Measurements from ENCODE around the gene MAPK1IP1L. TPM values are rescaled to one million over a fixed set of nuclear protein-coding genes. Genes with fewer than 3 reads are reported as not detected.

The MAPK1IP1L gene
- total and polyA plus RNA-seq, 2 of the 4 experiments (the other 2 are of a cell fraction), result 44.8 to 168 TPM

DNA sequence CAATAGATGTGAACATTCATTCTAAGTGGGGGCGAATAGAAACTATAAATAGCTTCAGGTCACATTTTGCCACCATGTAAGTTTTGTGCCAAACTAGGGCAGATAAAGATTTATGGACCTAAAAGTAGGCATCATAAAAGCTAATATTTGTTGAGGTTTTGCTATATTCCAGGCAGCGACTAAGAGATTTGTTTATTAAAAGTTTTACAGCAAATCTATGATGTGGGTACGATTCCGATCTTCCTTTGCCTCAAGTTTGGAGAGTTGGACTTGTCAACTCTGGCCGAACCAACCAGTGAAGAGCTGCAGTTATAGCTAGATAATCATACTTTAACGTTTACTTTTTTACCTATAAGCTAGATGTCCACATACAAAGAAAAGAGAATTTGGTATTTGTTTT is 1.6 kb downstream of the MAPK1IP1L start:
- Histone ChIP-seq H3K18ac (ENCODE audit: low read depth, low read length) (no peak overlapping the region), H3K79me1 (ENCODE audit: low read depth in 1 of 2, low read length in 2 of 2) (peaks cover 12 to 36% of the 10 kb centered on the region in 2 experiments), H3K9me3 (ENCODE audit: control insufficient read depth, insufficient read depth, low read length) (no peaks in the 10 kb centered on the region), H3K27ac (ENCODE audit: insufficient read depth, low read length) (no peak overlapping the region), H4K20me1 (ENCODE audit: insufficient read depth, low read length) (peaks cover 58% of the 10 kb centered on the region), H2AFZ (replicated peaks; ENCODE audit: low read length, poor library complexity) (no peak overlapping the region), H2BK20ac (ENCODE audit: low read depth, low read length) (no peak overlapping the region), H4K91ac (ENCODE audit: insufficient read depth, low read depth, low read length) (no peak overlapping the region), H4K8ac (ENCODE audit: low read depth in 2 of 2, low read length in 2 of 2) (no peak overlapping the region; a peak in 1 of 4 replicates), H2AK5ac (ENCODE audit: low read depth, low read length) (no peak overlapping the region), H3K9me1 (ENCODE audit: insufficient read depth, low read length) (no peaks in the 10 kb centered on the region), H2BK15ac (ENCODE audit: low read depth, low read length) (no peak overlapping the region), H3K56ac (ENCODE audit: extremely low read depth, insufficient read depth, low read length) (no peak overlapping the region), H2AK9ac (replicated peaks; ENCODE audit: low read depth, low read length, poor library complexity) (no peak overlapping the region), H3K36me3 (ENCODE audit: control insufficient read depth, insufficient read depth, low read length) (peaks cover 9% of the 10 kb centered on the region), H3K27me3 (ENCODE audit: control insufficient read depth, insufficient read depth, low read length) (no peaks in the 10 kb centered on the region), H3K9ac (ENCODE audit: low read depth, low read length) (peak overlapping the region; percentile 100; the same call in 1 of the 2 replicates), H2BK5ac (ENCODE audit: low read depth, low read length, poor library complexity, severe bottlenecking) (peak overlapping the region; percentile 92), H3K14ac (replicated peaks; ENCODE audit: low read depth, low read length) (0 out of 2 replicates have a peak overlapping the region, but pooled peaks have one; percentile 95), H2BK120ac (ENCODE audit: low read depth, low read length) (no peak overlapping the region), H3K4me1 (ENCODE audit: control insufficient read depth, insufficient read depth, low read length) (no peaks in the 10 kb centered on the region), H4K5ac (ENCODE audit: low read depth, low read length) (no peak overlapping the region), H3K4me3 (ENCODE audit: insufficient read depth, low read depth, low read length) (peak overlapping the region; percentile 79; the same call in 1 of the 2 replicates), H3K4me2 (ENCODE audit: low read depth, low read length) (peak overlapping the region; percentile 99), H3K23ac (ENCODE audit: low read depth, low read length) (peak overlapping the region; percentile 96; the same call in 1 of the 2 replicates), H3K4ac (ENCODE audit: low read depth, low read length) (no peak overlapping the region)
- intact Hi-C loops (cut with micrococcal nuclease) (no loop called here), in situ Hi-C loops (cut with MboI; ENCODE audit: low sequenced_read_pairs) (no loop called here), dilution Hi-C loops (cut with HindIII; ENCODE audit: low sequenced_read_pairs, unreplicated experiment) (no loop called here)
- POLR2A ChIA-PET (ENCODE audit: unreplicated experiment), result interaction anchor here (0.5 kb wide), 1 partner anchor 19 kb away, joined by 3 read pairs; no protein-coding TSS in a partner anchor
- DNase-seq (no peak), ATAC-seq (ENCODE audit: low read depth) (no peak)
- BruUV-seq (replicated peaks), result no TSS peak
- WGBS, 2 experiments (ENCODE audit: extremely low coverage in 2 of 2, insufficient read length in 1 of 2), result no CpG with 5 or more reads among the region's 6 CpGs
- CTCF ChIA-PET, result no interaction called here
- TF ChIP-seq CHD1 (IDR thresholded peaks at IDR 0.05; ENCODE audit: low read depth, low read length) (no peak), SMC3 (IDR thresholded peaks at IDR 0.05; ENCODE audit: low read depth, low read length) (no peak), MAFK (IDR thresholded peaks at IDR 0.05; ENCODE audit: low read depth, low read length) (no peak), RFX5 (IDR thresholded peaks at IDR 0.05; ENCODE audit: low read depth, low read length) (no peak), FOS (IDR thresholded peaks at IDR 0.05; ENCODE audit: low read depth, low read length) (no peak), NFE2L2 (IDR thresholded peaks at IDR 0.05; ENCODE audit: low read depth, low read length) (no peak), MXI1 (IDR thresholded peaks at IDR 0.05; ENCODE audit: borderline replicate concordance, low read depth, low read length) (no peak)
- TF ChIP-seq, protein P1, sequence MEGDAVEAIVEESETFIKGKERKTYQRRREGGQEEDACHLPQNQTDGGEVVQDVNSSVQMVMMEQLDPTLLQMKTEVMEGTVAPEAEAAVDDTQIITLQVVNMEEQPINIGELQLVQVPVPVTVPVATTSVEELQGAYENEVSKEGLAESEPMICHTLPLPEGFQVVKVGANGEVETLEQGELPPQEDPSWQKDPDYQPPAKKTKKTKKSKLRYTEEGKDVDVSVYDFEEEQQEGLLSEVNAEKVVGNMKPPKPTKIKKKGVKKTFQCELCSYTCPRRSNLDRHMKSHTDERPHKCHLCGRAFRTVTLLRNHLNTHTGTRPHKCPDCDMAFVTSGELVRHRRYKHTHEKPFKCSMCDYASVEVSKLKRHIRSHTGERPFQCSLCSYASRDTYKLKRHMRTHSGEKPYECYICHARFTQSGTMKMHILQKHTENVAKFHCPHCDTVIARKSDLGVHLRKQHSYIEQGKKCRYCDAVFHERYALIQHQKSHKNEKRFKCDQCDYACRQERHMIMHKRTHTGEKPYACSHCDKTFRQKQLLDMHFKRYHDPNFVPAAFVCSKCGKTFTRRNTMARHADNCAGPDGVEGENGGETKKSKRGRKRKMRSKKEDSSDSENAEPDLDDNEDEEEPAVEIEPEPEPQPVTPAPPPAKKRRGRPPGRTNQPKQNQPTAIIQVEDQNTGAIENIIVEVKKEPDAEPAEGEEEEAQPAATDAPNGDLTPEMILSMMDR (conservative IDR thresholded peaks at IDR 0.05; ENCODE audit: low read depth, low read length), result no peak

All from IMR-90 (cell line).